SK-N-MC (cell line): ENCODE measurements around the gene TUBB4B.
A peak's percentile ranks its signal among the peaks of the same experiment; 100 is the strongest.

Experiments
- DNase-seq: peaks from one replicate; pipeline ENCODE4 v3.0.0-alpha.2; 2011; ENCODE audit warnings: low read depth, low spot score
- H3K27ac ChIP-seq: fragments of 200-600 bp; sonication (generic); 2 replicates; pipeline ENCODE4 v1.5.1; 2016; ENCODE audit warnings: mixed run types
- H3K36me3 ChIP-seq: fragments of 200-600 bp; sonication (generic); 2 replicates; pipeline ENCODE4 v1.6.1; 2017; ENCODE audit warnings: antibody characterized with exemption, low read length, mixed read lengths; ENCODE audit not compliant: insufficient read depth
- H3K4me3 ChIP-seq: fragments of 200-600 bp; sonication (generic); 2 replicates; pipeline ENCODE4 v1.5.1; 2016
- H3K9ac ChIP-seq: fragments of 200-600 bp; sonication (generic); 2 replicates; pipeline ENCODE4 v1.8.0; 2017; ENCODE audit warnings: mixed run types, mixed read lengths; ENCODE audit not compliant: insufficient read length
- H3K9me3 ChIP-seq: fragments of 200-600 bp; sonication (generic); 2 replicates; pipeline ENCODE4 v1.6.1; 2017; ENCODE audit warnings: low read depth, mild to moderate bottlenecking, antibody characterized with exemption, low read length, moderate library complexity, mixed read lengths
- EZH2 ChIP-seq: fragments of 200-600 bp; sonication (generic); IDR thresholded peaks from one replicate; pipeline ENCODE4 v1.6.1; 2017; ENCODE audit warnings: antibody characterized with exemption
- FOXP2 ChIP-seq: optimal IDR thresholded peaks from 2 replicates; pipeline ENCODE3; 2011; ENCODE audit warnings: mild to moderate bottlenecking, moderate library complexity; ENCODE audit not compliant: insufficient read depth; ENCODE audit errors: extremely low read length, control extremely low read depth
- POLR2AphosphoS5 ChIP-seq: IDR thresholded peaks from 2 replicates; pipeline ENCODE4 v1.6.1; 2012; ENCODE audit warnings: mild to moderate bottlenecking, low read depth, low read length, borderline replicate concordance

The TUBB4B gene

DNA sequence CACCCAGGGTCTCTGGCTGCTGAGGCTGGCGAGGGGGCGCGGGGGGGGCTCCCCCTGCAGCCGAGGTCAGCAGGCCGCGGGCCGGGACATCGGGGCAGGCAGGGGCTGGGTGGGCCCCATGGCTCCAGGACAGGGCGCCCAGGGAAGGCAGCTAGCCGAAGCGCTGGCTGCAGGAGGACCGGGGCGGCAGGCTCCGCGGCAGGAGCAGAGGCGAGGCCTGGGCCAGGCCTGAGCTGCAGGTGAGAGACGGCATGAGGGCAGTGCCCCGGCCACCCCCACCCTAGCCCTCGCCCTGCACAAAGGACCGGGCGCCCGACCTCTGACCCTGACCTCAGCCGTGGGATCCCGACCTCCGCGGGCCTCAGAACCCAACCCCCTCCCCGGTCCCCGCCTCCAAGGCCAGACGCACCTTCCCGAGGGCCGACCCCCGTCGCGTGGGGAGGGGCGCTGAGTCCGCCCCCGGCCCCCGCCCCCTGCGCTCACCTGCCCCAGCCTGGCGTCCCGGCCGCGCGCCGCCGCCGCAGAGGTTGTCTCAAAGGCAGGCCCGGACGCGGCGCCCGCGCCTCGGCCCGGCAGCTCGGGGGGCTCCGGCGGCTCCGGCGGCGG, 19.5 kb upstream of the TUBB4B start:
- no peak overlapping the region for H3K27ac ChIP-seq
- H3K36me3 ChIP-seq: no peaks in the 10 kb centered on the region

GRCh38 chr9:137222190-137223077, 18.7 kb upstream of the TUBB4B start, which contains the start of gene RNF208:
Gene RNF208 (minus strand): TSS chr9:137222240. CDS start chr9:137221212, 1,028 bp downstream.
- TF ChIP-seq EZH2: no peak
- TF ChIP-seq FOXP2: no peak
- TF ChIP-seq POLR2AphosphoS5: no peak
- H3K4me3 ChIP-seq: peak within 1 kb of the TSS; percentile 97
- H3K27ac ChIP-seq: no peak within 1 kb of the TSS
- H3K9me3 ChIP-seq: no peaks in the 10 kb centered on the region
- peak within 1 kb of the TSS; percentile 45 for H3K9ac ChIP-seq
- no peaks in the 10 kb centered on the region for H3K36me3 ChIP-seq
- DNase-seq: no peak

More for the DNA sequence above, 19.5 kb upstream of the TUBB4B start:
- no peak for DNase-seq
- Histone ChIP-seq H3K4me3 (peak overlapping the region; percentile 74), H3K9ac (peak overlapping the region; percentile 41), H3K9me3 (no peaks in the 10 kb centered on the region)
- no peak for TF ChIP-seq EZH2
- TF ChIP-seq FOXP2: no peak
- TF ChIP-seq POLR2AphosphoS5: no peak

- peak overlapping the region; percentile 99 for H3K9ac ChIP-seq
- no peaks in the 10 kb centered on the region for H3K9me3 ChIP-seq
- H3K4me3 ChIP-seq: peak overlapping the region; percentile 97
- peak overlapping the region; percentile 81 for H3K27ac ChIP-seq
- peak; percentile 90 for DNase-seq
- H3K36me3 ChIP-seq: no peaks in the 10 kb centered on the region
- TF ChIP-seq POLR2AphosphoS5: peak; percentile 86
- TF ChIP-seq FOXP2: no peak
- no peak for TF ChIP-seq EZH2
Observed at GRCh38 chr9:137223078-137223970, 17.8 kb upstream of the TUBB4B start.

- Histone ChIP-seq H3K9ac (peak within 1 kb of the TSS; percentile 99), H3K36me3 (no peaks in the 10 kb centered on the region), H3K27ac (peak within 1 kb of the TSS; percentile 81), H3K9me3 (no peaks in the 10 kb centered on the region), H3K4me3 (peak within 1 kb of the TSS; percentile 97)
- TF ChIP-seq FOXP2: no peak
- TF ChIP-seq EZH2: no peak
- TF ChIP-seq POLR2AphosphoS5: no peak
- no peak for DNase-seq
Observed at GRCh38 chr9:137224830-137225694, 16.0 kb upstream of the TUBB4B start, which contains the start of gene CYSRT1. Gene CYSRT1 (plus strand): TSS chr9:137225174. CDS start chr9:137225622, 448 bp downstream.

- no peak overlapping the region for H3K4me3 ChIP-seq
- no peak for DNase-seq
- H3K27ac ChIP-seq: no peak overlapping the region
- no peaks in the 10 kb centered on the region for H3K9me3 ChIP-seq
- TF ChIP-seq FOXP2 (no peak), POLR2AphosphoS5 (no peak), EZH2 (no peak)
- no peak overlapping the region for H3K9ac ChIP-seq
- no peaks in the 10 kb centered on the region for H3K36me3 ChIP-seq
Observed at GRCh38 chr9:137225699-137226331, 15.3 kb upstream of the TUBB4B start.

DNA sequence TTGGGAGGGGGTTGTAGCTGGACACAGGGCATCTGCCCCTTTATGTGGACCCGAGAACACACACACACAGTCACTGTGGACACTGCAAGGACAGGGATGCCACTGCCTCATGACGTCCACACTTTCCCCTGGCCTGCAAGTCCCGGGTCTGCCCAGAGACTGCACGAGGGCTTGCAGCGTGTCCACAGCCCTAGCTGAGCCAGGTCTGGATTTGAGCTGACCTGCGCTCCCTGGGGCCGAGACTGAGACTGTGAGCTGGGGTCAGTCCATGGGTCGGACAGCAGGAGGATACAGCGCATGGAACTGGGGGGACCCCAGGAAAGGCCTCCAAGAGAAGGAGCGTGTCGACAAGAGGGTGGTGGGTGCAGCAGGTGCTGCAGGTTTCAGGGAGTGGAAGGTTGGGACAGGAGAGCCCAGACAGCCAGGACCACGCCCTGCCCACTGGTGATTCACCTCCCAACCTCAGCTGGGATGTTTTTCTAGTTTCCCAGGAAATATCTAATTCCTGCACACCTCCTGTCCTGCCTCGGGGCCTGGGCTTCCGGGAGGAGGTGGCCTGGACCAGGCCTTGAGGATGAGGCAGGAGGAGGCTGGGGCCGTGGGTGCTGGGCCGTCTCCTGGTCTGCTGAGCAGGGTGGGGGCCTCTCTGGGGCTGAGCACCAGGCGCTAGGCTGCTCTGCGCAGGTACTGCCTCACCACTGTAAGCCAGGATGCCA, 14.6 kb upstream of the TUBB4B start:
- H3K9ac ChIP-seq: no peak overlapping the region
- no peaks in the 10 kb centered on the region for H3K9me3 ChIP-seq
- no peaks in the 10 kb centered on the region for H3K36me3 ChIP-seq
- no peak for DNase-seq
- no peak overlapping the region for H3K27ac ChIP-seq
- no peak overlapping the region for H3K4me3 ChIP-seq
- TF ChIP-seq POLR2AphosphoS5: no peak
- TF ChIP-seq EZH2: no peak
- TF ChIP-seq FOXP2: no peak
